Neural crest cell (in vitro differentiated cells): ENCODE measurements around the gene KRT72. TPM values are rescaled to one million over a fixed set of nuclear protein-coding genes. Genes with fewer than 3 reads are reported as not detected.

Experiments used
- DNase-seq: peaks from one replicate; pipeline ENCODE4 v3.0.0; 2021; ENCODE audit warnings: low read depth, mixed read lengths, low spot score
- H3K27ac Mint-ChIP-seq: one replicate; pipeline ENCODE4 v1.8.0; 2021; ENCODE audit warnings: mild to moderate bottlenecking, mixed read lengths; ENCODE audit not compliant: unreplicated experiment
- H3K27me3 Mint-ChIP-seq: 2 replicates; pipeline ENCODE4 v1.8.0; 2021; ENCODE audit warnings: low read depth, mild to moderate bottlenecking, mixed read lengths
- H3K36me3 Mint-ChIP-seq: 2 replicates; pipeline ENCODE4 v1.8.0; 2021; ENCODE audit warnings: low read depth, mild to moderate bottlenecking, mixed read lengths
- H3K4me1 Mint-ChIP-seq: 2 replicates; pipeline ENCODE4 v1.8.0; 2021; ENCODE audit warnings: mixed read lengths
- H3K4me3 Mint-ChIP-seq: one replicate; pipeline ENCODE4 v1.8.0; 2021; ENCODE audit warnings: mild to moderate bottlenecking, mixed read lengths
- H3K9me3 Mint-ChIP-seq: 2 replicates; pipeline ENCODE4 v1.8.0; 2021; ENCODE audit warnings: mixed read lengths
- total RNA-seq: library from RNA; stranded (reverse); gene quantifications from 2 replicates; pipeline ENCODE4 v1.2.1, GENCODE V29; 2021
- TF ChIP-seq, protein P1 (sequence below): fragments of 200-600 bp; sonication (generic); conservative IDR thresholded peaks from 2 replicates; pipeline ENCODE4 v1.5.0; 2021; ENCODE audit warnings: antibody characterized with exemption, mild to moderate bottlenecking

KRT72 gene
- total RNA-seq, 1 donor from 2014 or later, result not detected

GRCh38 chr12:52537101-52537500 is 64.2 kb downstream of the KRT72 start:
- Mint-ChIP-seq H3K4me1 (no peaks in the 10 kb centered on the region), H3K4me3 (no peak overlapping the region), H3K9me3 (no peaks in the 10 kb centered on the region), H3K36me3 (no peaks in the 10 kb centered on the region), H3K27me3 (no peaks in the 10 kb centered on the region), H3K27ac (no peak overlapping the region)
- TF ChIP-seq, protein P1, sequence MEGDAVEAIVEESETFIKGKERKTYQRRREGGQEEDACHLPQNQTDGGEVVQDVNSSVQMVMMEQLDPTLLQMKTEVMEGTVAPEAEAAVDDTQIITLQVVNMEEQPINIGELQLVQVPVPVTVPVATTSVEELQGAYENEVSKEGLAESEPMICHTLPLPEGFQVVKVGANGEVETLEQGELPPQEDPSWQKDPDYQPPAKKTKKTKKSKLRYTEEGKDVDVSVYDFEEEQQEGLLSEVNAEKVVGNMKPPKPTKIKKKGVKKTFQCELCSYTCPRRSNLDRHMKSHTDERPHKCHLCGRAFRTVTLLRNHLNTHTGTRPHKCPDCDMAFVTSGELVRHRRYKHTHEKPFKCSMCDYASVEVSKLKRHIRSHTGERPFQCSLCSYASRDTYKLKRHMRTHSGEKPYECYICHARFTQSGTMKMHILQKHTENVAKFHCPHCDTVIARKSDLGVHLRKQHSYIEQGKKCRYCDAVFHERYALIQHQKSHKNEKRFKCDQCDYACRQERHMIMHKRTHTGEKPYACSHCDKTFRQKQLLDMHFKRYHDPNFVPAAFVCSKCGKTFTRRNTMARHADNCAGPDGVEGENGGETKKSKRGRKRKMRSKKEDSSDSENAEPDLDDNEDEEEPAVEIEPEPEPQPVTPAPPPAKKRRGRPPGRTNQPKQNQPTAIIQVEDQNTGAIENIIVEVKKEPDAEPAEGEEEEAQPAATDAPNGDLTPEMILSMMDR, result no peak
- no peak for DNase-seq

Other genes starting within 250 kb of the KRT72 start
- not detected in 2 replicates for gene KRT85, start 234.0 kb downstream of the KRT72 start, total RNA-seq
- gene KRT84, start 215.8 kb downstream of the KRT72 start, total RNA-seq, result not detected in 2 replicates
- gene KRT82, start 195.1 kb downstream of the KRT72 start, total RNA-seq, result not detected in 2 replicates
- not detected in 2 replicates for gene KRT75, start 167.1 kb downstream of the KRT72 start, total RNA-seq
- gene KRT6B, start 149.3 kb downstream of the KRT72 start, total RNA-seq, result not detected in 2 replicates
- not detected in 2 replicates for gene KRT6C, start 127.7 kb downstream of the KRT72 start, total RNA-seq
- gene KRT6A, start 108.2 kb downstream of the KRT72 start, total RNA-seq, result not detected in 2 replicates
- not detected in 2 replicates for gene KRT5, start 81.1 kb downstream of the KRT72 start, total RNA-seq
- not detected in 2 replicates for gene KRT71, start 48.3 kb downstream of the KRT72 start, total RNA-seq
- gene KRT74, start 27.6 kb downstream of the KRT72 start, total RNA-seq, result not detected in 2 replicates
- not detected in 2 replicates for gene KRT73, start 17.1 kb upstream of the KRT72 start, total RNA-seq
- not detected in 2 replicates for gene KRT2, start 50.7 kb upstream of the KRT72 start, total RNA-seq
- not detected in 2 replicates for gene KRT1, start 78.9 kb upstream of the KRT72 start, total RNA-seq
- not detected in 2 replicates for gene KRT77, start 102.1 kb upstream of the KRT72 start, total RNA-seq
- not detected in 2 replicates for gene KRT76, start 175.9 kb upstream of the KRT72 start, total RNA-seq
- not detected in 2 replicates for gene KRT3, start 194.7 kb upstream of the KRT72 start, total RNA-seq
- gene KRT4, start 212.7 kb upstream of the KRT72 start, total RNA-seq, result not detected in 2 replicates
- gene KRT79, start 232.8 kb upstream of the KRT72 start, total RNA-seq, result not detected in 2 replicates
- gene KRT78, start 247.5 kb upstream of the KRT72 start, total RNA-seq, result not detected in 2 replicates